Stimulated activated CD4-positive, alpha-beta T cell treated with anti-CD3 and anti-CD28 coated beads, Interleukin-4, amount 100 ng/mL, for 48 hours (primary cell): Measurements from ENCODE around the gene CELSR1.
A peak's percentile ranks its signal among the peaks of the same experiment; 100 is the strongest.

Experiments
- DNase-seq, 2 donors: peaks; one replicate each; pipeline ENCODE4 v3.0.0-alpha.2; 2020; ENCODE audit warnings: low read depth in 2 of 2

The CELSR1 gene

DNA sequence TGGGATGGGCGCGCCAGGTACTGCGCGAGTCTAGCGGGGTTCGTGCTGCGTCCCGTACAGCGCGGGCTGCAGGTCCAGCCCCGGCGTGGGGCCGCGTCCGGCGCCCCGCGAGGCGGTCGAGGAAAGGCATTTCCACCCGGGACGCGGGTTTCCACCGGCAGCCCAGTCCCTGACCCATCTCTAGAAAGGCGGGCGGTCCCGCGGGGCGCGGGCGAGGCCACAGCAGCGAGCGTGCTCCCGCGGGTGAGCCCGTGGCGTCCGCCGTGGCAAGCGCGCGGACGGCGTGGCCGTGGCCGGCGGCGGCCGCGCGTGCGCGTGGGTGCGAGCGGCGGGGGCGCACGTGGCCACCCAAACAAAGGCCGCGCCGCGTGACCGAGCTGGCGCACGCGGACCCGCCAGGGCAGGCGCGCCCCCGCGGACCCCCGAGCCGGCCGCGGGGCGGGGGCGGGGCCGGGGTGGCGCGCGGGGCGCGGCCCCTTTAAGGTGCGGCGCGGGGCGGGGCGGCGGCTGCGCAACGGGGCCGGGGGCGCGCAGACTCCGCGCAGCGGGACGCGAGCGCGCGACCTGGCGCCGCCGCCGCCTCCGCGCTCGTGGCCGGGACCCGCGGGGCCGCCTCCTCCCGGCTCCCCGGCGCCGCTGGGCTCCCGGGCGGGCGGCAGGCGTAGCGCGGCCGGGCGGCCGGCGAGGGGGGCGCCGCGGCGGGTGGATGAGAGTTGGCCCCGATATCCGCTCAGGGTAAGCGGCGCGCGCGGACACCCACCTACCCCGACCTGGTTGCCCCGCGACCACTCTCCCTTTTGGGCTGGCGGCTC lies 39.3 kb upstream of the CELSR1 start:
- DNase-seq, result peak; percentile 45 to 51

DNA sequence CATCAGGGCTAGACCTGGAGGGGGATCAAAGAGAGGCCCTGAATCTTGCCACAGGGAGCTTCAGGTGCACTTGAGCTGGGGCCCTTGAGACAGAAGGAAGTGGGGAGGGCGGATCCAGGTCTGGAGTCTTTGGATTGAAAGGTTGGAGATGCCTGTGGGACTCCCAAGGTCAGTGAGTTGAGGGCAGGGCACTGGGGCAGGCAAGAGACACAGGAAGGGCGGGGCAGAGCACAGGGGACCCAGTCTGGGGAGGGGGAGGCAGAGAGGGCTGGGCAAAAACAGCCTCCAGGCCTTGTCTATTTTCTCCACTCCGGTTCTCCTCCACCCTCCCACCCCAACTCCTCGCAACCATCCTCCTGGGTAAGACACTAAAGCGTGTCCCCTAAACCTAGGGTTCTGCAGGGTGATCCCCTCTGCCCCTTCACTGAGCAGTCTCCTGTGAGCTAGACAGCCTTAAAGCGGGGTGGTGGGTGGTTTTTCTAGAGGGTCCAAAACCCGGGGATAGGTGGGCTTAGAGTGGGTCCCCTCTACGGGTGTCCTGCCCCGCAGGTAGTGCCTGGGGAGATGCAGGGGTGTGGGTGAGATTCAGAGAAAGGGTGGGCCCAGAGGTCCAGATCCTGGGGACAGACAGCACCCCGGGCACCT lies 38.6 kb upstream of the CELSR1 start:
- no peak for DNase-seq

DNA sequence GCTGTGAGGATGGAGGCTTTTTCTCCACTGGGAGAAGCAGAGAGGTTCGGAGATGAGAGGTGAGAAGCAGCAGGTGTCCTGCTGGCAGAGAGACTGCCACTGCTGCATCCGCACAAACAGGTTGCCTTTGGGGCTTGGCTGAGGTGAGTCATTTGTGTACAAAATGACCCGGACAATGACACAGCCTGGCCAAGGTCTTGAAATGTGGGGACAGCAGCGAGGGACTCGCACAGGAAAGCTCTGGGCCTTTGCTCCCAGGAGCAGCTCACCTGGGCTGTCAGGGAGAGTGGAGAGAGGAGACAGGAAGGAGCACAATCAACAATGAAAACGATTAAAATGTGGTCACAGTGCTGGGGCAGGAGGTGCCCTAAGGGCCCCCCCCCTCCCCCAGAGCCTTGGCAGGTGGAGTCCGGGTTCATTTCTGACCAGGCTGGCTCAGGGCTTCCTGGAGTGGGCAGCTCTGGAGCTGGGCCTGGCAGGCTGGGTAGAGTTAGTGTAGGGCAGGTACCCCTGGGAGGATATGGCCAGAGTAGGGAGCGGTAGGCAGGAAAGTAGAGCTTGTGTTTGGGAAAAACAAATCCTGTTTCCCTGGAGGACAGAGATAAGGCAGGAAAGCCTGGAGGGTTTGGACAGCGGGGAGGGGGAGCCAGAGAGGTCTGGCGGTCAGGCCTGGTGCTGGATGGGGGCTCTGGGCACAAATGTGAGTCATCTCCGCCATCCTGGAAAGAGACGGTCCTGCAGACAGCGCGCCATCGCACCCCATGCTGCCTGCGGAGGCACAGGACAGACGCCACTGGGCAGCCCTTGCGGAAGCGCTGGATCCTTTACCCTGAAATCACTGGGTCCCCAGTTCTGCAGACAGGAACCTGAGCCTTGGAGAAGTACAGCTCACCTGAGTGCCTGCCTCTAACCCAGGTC lies 37.8 kb upstream of the CELSR1 start:
- no peak for DNase-seq

DNA sequence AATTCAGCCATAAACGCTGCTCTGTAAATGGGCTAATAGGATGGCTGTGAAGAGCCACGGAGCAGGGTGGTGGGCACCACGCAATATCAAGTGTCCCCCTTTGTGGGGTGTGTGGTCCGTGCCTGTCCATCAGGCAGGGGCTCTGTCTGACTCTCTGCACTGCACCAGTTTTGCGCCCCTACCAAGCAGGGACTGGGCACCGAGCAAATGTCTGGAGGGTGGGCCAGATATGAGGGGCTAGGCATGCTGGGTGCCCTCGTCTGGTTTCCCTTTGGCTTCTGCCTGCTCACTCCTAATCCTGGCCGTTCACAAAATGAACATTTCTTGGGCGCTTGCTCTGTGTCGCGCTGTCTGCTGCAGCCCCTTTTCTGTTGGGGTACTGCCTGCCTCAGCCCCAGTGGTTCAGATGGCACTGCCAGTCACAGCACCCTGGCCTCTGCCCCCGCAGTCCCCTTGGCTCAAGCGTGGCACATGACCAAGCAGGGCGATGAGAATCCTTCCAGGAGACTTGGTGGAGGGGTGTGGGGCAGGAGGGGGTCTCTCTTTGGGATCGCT lies 37.1 kb upstream of the CELSR1 start:
- DNase-seq, result no peak

- no peak for DNase-seq
These were observed 36.5 kb upstream of the CELSR1 start for GRCh38 chr22:46573781-46574437.

GRCh38 chr22:46572911-46573780 lies 35.7 kb upstream of the CELSR1 start:
- no peak for DNase-seq

GRCh38 chr22:46571642-46572250 lies 34.3 kb upstream of the CELSR1 start:
- DNase-seq, result no peak

GRCh38 chr22:46569848-46570695 lies 32.7 kb upstream of the CELSR1 start:
- no peak for DNase-seq

GRCh38 chr22:46569055-46569847 lies 31.8 kb upstream of the CELSR1 start:
- no peak for DNase-seq

GRCh38 chr22:46568102-46568809 lies 30.8 kb upstream of the CELSR1 start:
- no peak for DNase-seq

- no peak for DNase-seq
These were observed 30.1 kb upstream of the CELSR1 start for GRCh38 chr22:46567471-46567870.

DNA sequence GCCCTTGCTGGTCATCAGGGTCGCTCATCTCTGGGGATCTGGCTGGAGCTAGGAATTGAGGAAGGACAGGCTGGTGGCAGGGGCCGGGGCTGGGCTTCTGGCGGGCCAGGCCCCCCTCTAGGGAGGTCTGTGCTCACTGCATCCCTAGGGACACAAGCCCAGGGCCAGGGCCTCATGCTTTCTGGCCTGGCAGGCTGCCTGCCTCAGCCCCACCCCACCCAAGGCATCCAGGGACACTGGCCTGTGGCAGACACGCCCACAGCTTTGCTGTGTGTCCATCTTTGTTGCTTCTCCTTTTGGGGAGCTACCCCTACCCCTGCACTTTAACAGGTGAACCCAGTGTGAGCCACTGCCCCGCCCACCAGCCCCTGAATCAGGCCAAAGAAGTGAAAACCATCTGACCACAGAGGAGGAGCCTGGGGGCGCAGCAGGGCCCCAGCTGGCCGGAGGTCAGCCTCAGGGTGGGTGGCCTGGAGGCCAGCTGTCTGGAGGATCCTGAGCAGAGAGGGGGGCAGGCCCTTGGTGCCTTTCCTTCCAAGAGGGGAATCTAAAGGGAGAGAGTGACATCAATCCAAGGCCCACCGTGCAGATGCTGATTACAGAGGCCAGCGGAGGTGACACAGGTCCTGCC lies 26.8 kb upstream of the CELSR1 start:
- DNase-seq, result no peak

DNA sequence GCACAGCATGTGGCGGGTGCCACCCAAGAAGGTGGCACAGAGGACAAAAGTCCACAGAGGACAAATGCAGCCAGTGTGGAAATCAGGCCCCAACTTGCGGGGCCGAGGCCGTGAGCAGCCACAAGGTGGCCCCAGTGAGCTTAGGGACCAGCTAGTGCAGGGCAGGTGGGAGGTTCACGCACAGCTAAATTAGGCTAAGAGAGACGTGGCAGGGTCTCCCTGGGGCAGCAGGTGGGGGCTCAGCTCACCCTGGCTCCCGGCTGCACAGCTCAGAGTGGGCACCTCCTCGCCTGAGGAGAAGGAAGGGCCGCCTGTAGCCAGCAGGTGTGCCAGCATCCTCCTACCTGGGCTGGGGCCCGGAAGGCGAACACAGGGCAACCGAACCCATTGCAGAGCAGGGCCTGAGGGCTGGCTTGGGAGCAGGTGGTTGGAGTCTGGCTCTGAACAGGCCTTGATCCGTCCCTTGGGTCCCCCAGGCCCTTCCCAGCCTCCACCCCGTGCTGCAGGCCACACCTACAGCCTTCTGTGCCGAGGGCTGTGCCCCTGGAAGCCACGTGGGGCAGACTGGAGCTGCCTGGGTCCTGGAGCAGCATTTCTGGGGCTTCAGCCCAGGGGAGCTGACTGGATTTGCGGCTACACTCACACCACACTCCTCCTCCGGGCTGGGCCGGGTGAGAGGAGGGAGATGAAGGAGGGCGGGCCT lies 26.1 kb upstream of the CELSR1 start:
- peak; percentile 73 to 77 for DNase-seq

DNA sequence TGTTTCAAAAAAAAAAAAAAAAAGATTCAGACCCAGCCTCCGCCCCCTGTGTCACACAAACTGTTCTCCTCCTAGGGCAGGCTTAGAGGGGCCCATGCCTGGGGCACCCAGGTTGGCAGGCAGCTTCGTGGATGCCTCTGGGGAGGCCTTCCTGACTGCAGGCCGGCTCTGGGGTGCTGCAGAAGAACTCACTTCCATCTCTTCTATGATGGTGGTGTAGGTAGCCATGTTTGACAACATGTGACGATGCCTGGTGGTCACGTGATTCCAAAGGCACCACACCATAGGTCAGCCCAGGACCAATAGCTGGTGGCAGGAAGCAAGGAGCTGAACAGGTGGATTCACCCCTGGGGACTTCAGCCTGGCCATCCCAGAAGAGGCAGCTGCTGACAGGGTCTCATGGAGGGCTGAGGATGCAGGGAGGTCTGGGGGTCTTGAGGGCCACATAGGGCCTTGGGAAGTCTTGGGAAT lies 24.1 kb upstream of the CELSR1 start:
- no peak for DNase-seq

DNA sequence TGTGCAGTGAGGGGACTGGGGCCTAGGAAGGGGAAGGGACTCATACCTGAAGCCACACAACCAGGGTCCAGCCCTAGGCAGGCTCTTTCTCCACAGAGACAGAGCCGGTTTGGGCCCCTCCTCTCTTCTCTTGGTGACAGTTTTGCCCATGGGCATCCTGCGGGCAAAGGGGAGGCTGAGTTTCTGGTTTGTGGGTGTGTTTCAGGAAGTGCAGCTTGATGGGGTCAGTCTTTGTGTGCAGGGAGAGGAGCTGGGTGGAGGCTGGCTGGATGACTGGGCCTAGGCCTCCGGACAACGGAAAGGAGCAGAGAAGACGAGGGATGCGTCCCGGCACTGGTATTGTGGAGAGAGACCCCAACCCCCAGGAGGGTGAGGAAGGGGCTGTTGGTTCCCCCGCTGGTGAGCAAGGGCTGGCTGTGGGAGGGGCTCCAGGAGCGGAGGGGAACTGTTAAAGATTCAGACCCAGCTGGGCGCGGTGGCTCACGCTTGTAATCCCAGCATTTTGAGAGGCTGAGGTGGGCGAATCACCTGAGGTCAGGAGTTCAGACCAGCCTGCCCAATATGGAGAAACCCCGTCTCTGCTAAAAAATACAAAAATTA lies 23.4 kb upstream of the CELSR1 start:
- DNase-seq, result no peak
